GM18873 (cell line): Measurements from ENCODE around the gene RABGEF1.
"Not testable (repeated sequence)": the region's sequence is repeated elsewhere in the genome, so short reads cannot be mapped to it uniquely, and the experiment has no call there.

Source experiments
- ATAC-seq: cut with Tn5 transposase; IDR thresholded peaks from one replicate; pipeline ENCODE4 v1.9.1; 2021; ENCODE audit warnings: mild to moderate bottlenecking, moderate library complexity, moderate number of reproducible peaks; ENCODE audit not compliant: unreplicated experiment, low FRiP score

RABGEF1 gene

GRCh38 chr7:66844552-66845378, 104.2 kb downstream of the RABGEF1 start:
- ATAC-seq = peak; percentile 79

GRCh38 chr7:66845379-66846095, 105.0 kb downstream of the RABGEF1 start:
- no peak for ATAC-seq

GRCh38 chr7:66846096-66846445, 105.5 kb downstream of the RABGEF1 start:
- ATAC-seq = not testable (repeated sequence)

DNA sequence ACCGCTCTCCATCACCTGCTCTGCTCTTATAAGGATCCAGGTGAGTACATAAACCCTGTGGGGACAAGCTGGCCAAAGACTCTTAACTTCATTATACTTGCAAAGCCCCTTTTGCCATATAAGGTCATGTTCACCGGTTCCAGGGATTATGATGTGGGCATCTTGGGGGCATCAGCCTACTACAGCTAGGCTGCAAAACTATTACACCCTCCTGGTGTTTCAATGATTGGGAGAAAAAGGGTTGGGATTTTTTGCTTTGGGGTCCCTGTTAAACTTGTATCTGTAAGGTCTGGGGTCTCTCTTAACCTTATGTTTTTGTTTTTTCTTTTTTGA, 107.0 kb downstream of the RABGEF1 start:
- not testable (repeated sequence) for ATAC-seq

DNA sequence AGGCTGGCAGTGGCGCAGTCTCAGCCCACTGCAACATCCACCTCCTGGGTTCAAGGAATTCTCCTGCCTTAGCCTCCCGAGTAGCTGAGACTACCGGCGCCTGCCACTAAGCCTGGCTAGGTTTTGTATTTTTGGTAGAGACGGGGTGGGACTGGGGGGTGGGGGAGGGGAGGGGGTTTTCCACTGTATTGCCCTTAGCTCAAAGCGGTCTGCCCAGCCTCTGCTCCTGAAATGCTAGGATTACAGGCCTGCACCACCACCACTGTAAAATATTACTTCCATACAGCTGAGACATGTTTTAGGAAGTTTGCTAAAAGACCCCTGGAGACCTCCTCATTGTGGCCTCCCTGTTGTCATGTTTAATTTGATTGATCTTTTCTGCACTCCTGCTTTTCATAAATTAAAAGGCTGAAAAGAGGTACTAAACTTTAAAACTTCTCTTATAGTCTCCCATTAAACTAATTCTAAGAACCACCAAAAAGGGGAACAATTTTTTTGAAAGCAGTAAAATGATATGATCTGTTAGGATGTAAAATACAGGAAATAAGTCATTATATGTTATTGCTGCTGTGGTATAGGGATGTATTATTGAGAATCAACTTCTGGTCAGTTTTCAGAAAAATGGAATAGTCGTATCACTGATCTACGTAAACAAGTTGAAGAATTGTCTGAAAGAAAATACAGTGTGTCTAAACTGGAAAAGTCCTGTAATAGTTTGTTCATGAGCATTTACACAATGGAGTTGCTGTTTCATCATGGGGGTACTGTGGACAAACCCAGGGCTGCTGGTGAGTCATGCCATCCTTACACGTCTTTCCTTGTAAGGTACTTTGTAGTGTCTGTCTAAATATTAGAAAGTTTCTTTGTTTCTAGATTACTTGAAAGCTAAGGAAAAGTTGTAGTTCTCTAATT, 107.6 kb downstream of the RABGEF1 start:
- ATAC-seq = no peak

DNA sequence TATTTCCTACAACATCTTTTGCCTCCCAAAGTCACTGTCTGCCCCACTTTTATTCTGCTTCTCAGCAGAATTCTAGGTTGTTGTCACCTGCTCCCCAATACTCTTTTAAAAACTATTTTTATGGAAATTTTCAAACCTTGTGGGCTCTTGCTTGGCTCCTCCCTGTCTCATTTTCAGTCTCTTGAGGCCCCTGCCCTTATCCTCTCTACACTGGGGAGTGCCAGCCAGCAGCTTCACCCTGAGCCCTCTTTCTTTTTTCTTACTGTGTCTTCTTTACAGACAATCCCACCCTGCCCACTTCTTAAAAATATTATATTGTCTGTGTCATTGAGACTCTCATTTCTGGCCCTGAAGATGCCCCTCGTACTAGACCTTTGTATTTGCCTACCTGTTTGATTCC, 118.8 kb downstream of the RABGEF1 start:
- no peak for ATAC-seq

GRCh38 chr7:66859794-66860645, 119.5 kb downstream of the RABGEF1 start:
- ATAC-seq = no peak

GRCh38 chr7:66860767-66861166, 120.2 kb downstream of the RABGEF1 start:
- ATAC-seq = no peak
